Right lobe of liver (tissue), 4 donors: ENCODE results near the gene GRIFIN.

Experiments used
- CTCF ChIP-seq, 4 donors: fragments of 200-600 bp in 3 of 4; fragments of 450-650 bp in 1 of 4; IDR thresholded peaks; one replicate each; pipeline versions ENCODE4 v1.5.1 to v1.8.0; 2016 to 2022; ENCODE audit warnings: antibody characterized with exemption in 4 of 4, mild to moderate bottlenecking in 2 of 4
- POLR2A ChIP-seq: fragments of 450-650 bp; IDR thresholded peaks from one replicate; pipeline ENCODE4 v1.6.1; 2017; ENCODE audit warnings: antibody characterized with exemption, mild to moderate bottlenecking
- donor health status: DM: no; HTN: no; CAD: no.
- donor health status: DM: no; HTN: no; CAD: no.
- donor health status: DM: no; HTN: yes; CAD: no.

- TF ChIP-seq CTCF (IDR thresholded peaks at IDR 0.05) (no peak), POLR2A (no peak)
These were observed 2.6 kb upstream of the GRIFIN start for GRCh38 chr7:2478800-2479199.
